HG03469 (cell line): ENCODE results near the gene PYY.
"Not testable (repeated sequence)": the region's sequence is repeated elsewhere in the genome, so short reads cannot be mapped to it uniquely, and the experiment has no call there.

Experiments
- ATAC-seq: cut with Tn5 transposase; IDR thresholded peaks from one replicate; pipeline ENCODE4 v1.9.1; 2021; ENCODE audit warnings: mild to moderate bottlenecking, moderate library complexity, moderate number of reproducible peaks; ENCODE audit not compliant: unreplicated experiment

The PYY gene

GRCh38 chr17:43979011-43979410 is 25.3 kb upstream of the PYY start:
- no peak for ATAC-seq

GRCh38 chr17:43978078-43978477 is 24.3 kb upstream of the PYY start:
- ATAC-seq: no peak

GRCh38 chr17:43976963-43977837 is 23.5 kb upstream of the PYY start:
- ATAC-seq: no peak

GRCh38 chr17:43975898-43976297 is 22.2 kb upstream of the PYY start:
- no peak for ATAC-seq

- no peak for ATAC-seq
These were observed 20.9 kb upstream of the PYY start for GRCh38 chr17:43974382-43975266.

- ATAC-seq: not testable (repeated sequence)
These were observed 18.9 kb upstream of the PYY start for GRCh38 chr17:43972444-43973212.

- not testable (repeated sequence) for ATAC-seq
These were observed 17.7 kb upstream of the PYY start for GRCh38 chr17:43971436-43971835.

GRCh38 chr17:43970366-43970765 is 16.6 kb upstream of the PYY start:
- no peak for ATAC-seq

- ATAC-seq: no peak
These were observed 13.6 kb upstream of the PYY start for GRCh38 chr17:43967251-43967875.

- ATAC-seq: no peak
These were observed 12.5 kb upstream of the PYY start for GRCh38 chr17:43966276-43966675.

GRCh38 chr17:43962479-43962878 is 8.7 kb upstream of the PYY start:
- ATAC-seq: no peak

GRCh38 chr17:43961954-43962353 is 8.2 kb upstream of the PYY start:
- no peak for ATAC-seq

- ATAC-seq: not testable (repeated sequence)
These were observed 7.6 kb upstream of the PYY start for GRCh38 chr17:43961292-43961691.

- no peak for ATAC-seq
These were observed 5.1 kb upstream of the PYY start for GRCh38 chr17:43958748-43959352.

GRCh38 chr17:43956222-43956621 is 2.5 kb upstream of the PYY start:
- no peak for ATAC-seq

GRCh38 chr17:43952724-43953666 is 745 bp downstream of the PYY start:
- no peak for ATAC-seq

- ATAC-seq: no peak
These were observed 1.4 kb downstream of the PYY start for GRCh38 chr17:43952351-43952723.

- no peak for ATAC-seq
These were observed 2.0 kb downstream of the PYY start for GRCh38 chr17:43951750-43952149.

- no peak for ATAC-seq
These were observed 3.2 kb downstream of the PYY start for GRCh38 chr17:43950554-43950953.
